ENCODE data around the gene BASP1.
"Not testable (repeated sequence)": the region's sequence is repeated elsewhere in the genome, so short reads cannot be mapped to it uniquely, and the experiment has no call there.

The BASP1 gene

GRCh38 chr5:17304282-17304681, 86.9 kb downstream of the BASP1 start:
- Mint-ChIP-seq H3K9me3 (no peaks in the 10 kb centered on the region), H3K27me3 (ENCODE audit: low read depth, poor library complexity) (no peaks in the 10 kb centered on the region), H3K4me3 (no peak overlapping the region), H3K4me1 (peaks cover 18% of the 10 kb centered on the region), H3K27ac (peak overlapping the region; percentile 52), H3K36me3 (ENCODE audit: low read depth) (no peaks in the 10 kb centered on the region)
- no peak for DNase-seq
- TF ChIP-seq CTCF (IDR thresholded peaks at IDR 0.05) = no peak

DNA sequence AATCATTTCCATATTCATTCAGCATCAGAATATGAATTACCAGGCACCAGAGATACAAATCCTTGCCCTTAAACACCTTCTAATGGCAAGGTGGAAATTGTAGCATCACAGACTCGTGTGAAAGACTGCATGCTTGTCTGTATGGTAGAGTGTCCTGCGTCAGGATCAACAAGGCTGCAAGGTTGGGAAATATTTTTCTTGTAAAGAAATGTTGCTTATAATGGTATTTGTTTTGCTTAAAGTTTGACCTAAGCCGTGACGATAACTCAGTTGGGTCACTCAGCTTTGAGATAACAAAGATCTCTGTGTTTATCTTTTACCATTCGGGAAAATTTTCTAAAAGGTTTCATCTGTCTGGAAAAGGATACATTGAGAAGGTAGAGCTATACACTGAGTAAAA, 87.6 kb downstream of the BASP1 start:
- DNase-seq = no peak
- TF ChIP-seq CTCF (IDR thresholded peaks at IDR 0.05) = no peak
- H3K27me3 Mint-ChIP-seq (ENCODE audit: low read depth, poor library complexity) = no peaks in the 10 kb centered on the region
- no peak overlapping the region for H3K4me3 Mint-ChIP-seq
- H3K36me3 Mint-ChIP-seq (ENCODE audit: low read depth) = no peaks in the 10 kb centered on the region
- H3K9me3 Mint-ChIP-seq = no peaks in the 10 kb centered on the region
- peaks cover 17% of the 10 kb centered on the region for H3K4me1 Mint-ChIP-seq
- H3K27ac Mint-ChIP-seq = no peak overlapping the region

DNA sequence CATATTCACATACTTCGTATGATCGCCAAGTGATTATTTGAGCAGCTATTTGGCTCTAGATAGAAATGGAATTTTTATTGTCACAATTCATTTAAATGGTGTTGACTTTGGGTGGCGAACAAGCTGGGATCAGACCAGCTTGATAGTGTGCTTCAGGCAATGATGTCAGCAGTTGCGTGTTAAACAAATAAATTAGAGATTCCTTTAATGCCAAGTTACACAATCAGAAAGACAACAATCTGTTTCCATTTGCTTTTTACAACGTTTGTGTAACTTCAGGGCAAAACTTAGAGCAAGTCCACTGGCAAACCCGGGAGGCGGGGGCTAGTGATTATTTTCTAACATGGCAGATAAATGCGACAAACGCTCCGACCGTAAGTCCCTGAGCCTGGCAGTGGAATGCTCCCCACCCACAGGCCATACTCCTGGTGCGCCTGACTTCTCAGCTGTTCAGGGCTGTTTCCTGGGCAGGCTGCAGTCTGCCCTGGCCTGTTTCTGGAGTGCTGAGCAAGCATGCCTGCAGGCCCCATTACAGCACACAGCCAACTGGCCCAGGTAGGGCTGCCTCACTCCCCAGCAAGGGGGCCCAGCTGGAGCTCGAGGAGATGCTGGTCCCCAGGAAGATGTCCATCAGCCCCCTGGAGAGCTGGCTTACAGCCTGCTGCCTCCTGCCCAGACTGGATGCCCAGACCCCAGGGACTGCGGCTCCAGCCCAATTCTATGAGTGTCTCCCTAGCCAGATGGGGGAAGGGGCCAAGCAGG, 88.7 kb downstream of the BASP1 start:
- Mint-ChIP-seq H3K27ac (no peak overlapping the region), H3K4me1 (peaks cover 13% of the 10 kb centered on the region), H3K27me3 (ENCODE audit: low read depth, poor library complexity) (no peaks in the 10 kb centered on the region), H3K9me3 (no peaks in the 10 kb centered on the region), H3K4me3 (no peak overlapping the region), H3K36me3 (ENCODE audit: low read depth) (no peaks in the 10 kb centered on the region)
- no peak for TF ChIP-seq CTCF (IDR thresholded peaks at IDR 0.05)
- no peak for DNase-seq

- no peak for TF ChIP-seq CTCF (IDR thresholded peaks at IDR 0.05)
- Mint-ChIP-seq H3K4me1 (peaks cover 13% of the 10 kb centered on the region), H3K4me3 (no peak overlapping the region), H3K9me3 (no peaks in the 10 kb centered on the region), H3K27me3 (ENCODE audit: low read depth, poor library complexity) (no peaks in the 10 kb centered on the region), H3K27ac (no peak overlapping the region), H3K36me3 (ENCODE audit: low read depth) (no peaks in the 10 kb centered on the region)
- no peak for DNase-seq
These were observed 89.3 kb downstream of the BASP1 start for GRCh38 chr5:17306726-17307091.

DNA sequence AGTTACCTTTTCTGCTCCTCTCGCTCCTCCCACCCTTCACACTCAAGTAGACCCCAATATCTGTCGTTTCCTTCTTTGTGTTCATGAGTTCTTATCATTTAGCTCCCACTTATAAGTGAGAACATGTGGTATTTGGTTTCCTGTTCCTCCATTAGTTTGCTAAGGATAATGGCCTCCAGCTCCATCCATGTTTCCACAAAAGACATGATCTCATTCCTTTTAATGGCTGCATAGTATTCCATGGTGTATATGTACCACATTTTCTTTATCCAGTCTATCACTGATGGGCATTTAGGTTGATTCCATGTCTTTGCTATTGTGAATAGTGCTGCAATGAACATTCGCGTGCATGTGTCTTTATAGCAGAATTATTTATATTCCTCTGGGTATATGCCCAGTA, 90.0 kb downstream of the BASP1 start:
- H3K27ac Mint-ChIP-seq; H3K36me3 Mint-ChIP-seq (ENCODE audit: low read depth); DNase-seq; H3K27me3 Mint-ChIP-seq (ENCODE audit: low read depth, poor library complexity); H3K4me1 Mint-ChIP-seq; H3K9me3 Mint-ChIP-seq; H3K4me3 Mint-ChIP-seq: not testable (repeated sequence)

DNA sequence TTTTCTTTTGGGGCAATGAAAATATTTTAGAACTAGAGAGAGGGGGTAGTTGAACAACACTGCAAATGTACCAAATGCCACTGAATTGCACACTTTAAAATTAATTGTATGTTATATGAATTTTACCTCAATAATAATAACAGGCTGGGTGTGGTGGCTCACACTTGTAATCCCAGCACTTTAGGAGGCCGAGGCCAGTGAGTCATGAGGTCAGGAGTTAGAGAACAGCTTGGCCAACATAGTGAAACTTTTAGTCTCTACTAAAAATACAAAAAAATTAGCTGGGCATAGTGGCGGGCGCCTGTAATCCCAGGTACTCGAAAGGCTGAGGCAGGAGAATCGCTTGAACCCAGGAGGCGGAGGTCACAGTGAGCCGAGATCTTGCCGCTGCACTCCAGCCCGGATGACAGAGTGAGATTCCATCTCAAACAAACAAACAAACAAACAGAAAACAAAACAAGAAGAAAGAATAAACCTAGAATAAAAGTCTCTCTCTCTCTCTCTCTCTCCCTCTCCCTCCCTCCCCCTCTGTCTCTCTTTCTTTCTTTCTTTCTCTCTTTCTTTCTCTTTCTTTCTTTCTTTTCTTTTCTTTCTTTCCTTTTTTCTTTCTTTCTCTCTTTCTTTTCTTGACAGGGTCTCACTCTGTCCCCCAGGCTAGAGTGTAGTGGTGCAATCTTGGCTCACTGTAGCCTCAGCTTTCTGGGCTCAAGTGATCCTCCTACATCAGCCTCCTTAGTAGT, 91.1 kb downstream of the BASP1 start:
- Mint-ChIP-seq H3K27ac (no peak overlapping the region), H3K4me3 (no peak overlapping the region), H3K4me1 (peaks cover 6% of the 10 kb centered on the region), H3K36me3 (ENCODE audit: low read depth) (no peaks in the 10 kb centered on the region), H3K27me3 (ENCODE audit: low read depth, poor library complexity) (no peaks in the 10 kb centered on the region), H3K9me3 (no peaks in the 10 kb centered on the region)
- DNase-seq = no peak
- no peak for TF ChIP-seq CTCF (IDR thresholded peaks at IDR 0.05)

All from nephron progenitor cell (in vitro differentiated cells).